Fibroblast of skin of scalp (primary cell): Measurements from ENCODE around the gene MSANTD3.
A peak's percentile ranks its signal among the peaks of the same experiment; 100 is the strongest.
"Not testable (repeated sequence)": the region's sequence is repeated elsewhere in the genome, so short reads cannot be mapped to it uniquely, and the experiment has no call there.

ENCODE experiments used
- DNase-seq: peaks from one replicate; pipeline ENCODE4 v3.0.0-alpha.2; 2013

The MSANTD3 gene

DNA sequence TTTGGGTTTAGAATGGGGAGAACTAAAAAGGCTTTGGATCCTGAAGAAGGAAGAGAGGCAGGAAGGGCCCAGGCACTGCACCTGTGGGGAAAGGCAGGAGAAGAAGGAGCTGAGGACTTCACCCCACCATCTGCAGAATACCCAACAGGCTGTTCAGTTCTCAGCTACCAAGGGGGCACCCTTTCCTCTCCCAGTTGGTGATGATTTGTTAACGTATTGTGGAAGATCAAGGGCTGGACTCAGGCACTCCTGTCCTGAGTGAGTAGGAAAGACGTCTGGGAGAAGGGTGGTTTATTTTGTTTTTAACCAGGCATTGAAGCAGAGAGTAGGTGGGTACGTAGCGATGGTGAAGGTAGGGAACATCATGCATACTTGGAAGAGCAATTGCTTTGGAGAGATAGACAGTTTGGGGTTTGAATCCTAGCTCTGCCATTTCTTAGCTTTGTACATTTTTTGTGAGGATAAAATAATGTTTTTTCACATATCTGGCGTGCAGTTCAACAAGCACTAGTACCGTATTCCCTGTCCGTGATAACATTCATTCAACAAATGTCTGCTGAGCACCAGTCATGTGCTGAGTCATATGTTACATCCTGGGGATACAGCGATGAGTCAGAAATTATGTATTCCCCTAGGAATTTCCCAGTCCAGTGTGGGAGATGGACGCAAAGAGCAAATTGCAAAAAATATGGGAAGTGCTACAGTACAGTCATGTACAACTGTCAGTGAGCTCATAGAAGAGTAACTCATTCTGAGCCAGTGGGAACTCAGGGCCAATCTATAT, 2.1 kb downstream of the MSANTD3 start:
- DNase-seq, result peak; percentile 99

DNA sequence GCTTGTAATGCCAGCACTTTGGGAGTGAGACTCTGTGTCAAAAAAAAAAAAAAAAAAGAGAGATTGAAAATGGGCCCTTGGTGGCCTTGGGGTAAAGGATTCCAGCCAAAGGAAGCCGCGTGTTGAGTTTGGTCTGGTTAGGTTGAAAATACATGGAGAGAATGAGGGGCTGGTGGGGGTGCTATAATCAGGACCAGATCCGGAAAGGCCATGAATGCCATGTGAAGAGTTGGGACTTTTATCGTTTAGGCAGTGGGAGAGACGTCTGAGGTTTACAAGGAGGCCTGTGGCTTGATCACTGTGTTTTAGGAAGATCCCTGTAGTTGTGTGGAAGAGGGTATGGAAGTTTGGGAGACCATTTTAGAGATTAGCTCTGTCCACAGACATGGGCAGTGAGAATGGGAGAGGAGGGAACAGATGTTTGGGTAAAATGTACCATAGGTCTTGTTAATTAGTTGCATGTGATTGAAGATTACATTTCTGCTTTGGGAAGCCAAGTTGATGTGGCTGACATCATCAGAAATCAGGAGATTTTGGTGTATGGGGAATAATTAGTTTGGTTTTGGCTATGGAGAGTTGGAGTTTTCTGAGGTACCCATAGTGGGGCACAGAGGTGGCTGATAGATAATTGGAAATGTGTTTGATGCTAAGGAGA, 3.5 kb downstream of the MSANTD3 start:
- DNase-seq, result peak; percentile 82

DNA sequence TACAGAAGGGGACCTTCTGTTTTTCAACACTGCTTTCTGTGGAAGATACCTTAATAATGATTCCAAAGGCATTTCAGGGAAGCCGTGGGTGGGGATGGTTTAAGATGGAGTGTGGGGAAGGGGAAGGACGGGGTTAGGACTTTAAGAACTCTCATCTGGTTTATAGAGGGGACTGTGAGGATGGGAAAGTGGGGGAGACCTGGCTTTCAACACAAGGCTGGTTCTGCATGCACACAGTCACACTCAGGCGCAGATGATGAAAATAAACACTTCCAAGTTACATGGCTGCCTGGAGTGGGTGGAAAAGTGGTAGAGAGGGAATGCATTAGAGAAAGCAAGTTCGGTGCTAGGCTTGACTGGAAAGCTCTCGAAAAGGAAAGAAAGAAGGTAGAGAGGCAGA, 4.9 kb downstream of the MSANTD3 start:
- DNase-seq, result no peak

DNA sequence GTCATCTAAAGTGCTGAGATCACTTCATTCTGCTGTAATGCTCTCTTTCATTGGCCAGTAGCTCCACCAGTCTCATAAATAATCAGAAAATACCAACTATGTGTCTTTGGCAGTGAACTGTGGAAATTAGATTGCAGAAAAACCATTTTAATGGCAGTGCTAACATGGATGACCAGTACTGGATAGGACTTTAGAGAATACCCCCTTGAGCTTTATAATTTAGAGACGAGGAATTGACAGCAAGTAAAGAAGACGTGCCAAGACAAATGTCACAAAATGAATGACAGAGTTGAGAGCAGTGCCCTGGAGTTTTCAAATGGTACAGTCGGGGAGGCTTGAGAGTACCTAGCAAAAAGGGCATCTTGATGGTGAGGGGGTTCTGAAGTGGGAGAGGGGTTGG, 5.8 kb downstream of the MSANTD3 start:
- DNase-seq, result no peak

DNA sequence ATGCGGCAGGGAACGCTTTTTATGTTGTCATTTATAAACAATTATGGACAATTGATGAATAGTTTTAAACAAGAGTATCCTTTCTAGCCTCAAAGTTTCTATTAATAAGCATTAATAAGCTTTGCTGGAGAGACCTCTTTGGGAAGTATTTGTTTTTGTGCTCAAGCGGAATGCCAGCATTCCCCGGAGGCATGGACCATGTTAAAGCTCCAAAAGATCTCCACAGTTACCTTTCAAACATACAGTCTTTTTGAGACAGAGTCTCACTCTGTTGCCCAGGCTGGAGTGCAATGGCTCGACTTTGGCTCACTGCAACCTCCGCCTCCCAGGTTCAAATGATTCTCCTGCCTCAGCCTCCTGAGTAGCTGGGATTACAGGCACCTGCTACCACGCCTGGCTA, 9.6 kb downstream of the MSANTD3 start:
- no peak for DNase-seq

DNA sequence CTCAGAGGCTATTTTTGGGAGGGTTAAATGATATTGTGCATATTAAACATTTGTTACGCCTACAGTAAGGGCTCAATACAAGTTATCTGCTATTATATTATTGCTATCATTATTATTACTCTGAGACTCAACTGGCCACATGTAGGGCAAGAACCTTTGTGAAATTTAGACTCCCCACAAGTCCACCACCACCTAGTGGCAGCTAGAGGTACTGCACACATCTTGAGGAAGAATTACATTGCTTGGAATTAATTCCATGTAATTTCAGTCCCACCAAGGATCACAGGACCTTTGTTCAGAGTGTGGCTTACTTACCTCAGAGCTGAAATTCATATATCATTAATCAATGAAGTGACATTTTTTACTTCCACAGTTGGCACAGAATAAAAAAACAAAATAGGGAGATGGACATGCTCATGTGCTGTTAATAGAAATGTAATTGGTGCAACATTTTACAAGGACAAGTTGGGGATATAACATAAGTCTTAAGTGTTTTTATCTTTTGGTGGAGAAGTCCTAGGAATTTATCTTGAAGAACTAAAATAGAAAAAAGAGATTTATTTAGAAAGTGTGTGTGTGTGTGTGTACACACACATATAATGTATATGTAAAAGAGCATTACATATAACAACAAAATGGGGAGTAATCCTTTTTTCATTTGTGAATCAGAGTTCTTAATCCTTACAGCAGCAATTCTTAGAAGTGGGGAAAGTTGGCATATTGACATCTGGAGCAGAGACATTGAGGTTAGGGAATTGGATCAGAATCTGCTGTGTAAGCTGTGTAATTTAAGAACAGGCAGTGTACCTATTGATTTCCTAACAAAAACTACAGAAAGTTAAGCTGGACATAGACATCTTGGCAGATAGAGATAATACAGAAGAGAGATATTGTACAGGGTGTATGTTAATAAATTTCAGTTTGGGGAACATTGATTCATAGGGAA, 11.2 kb downstream of the MSANTD3 start:
- peak; percentile 79 for DNase-seq

DNA sequence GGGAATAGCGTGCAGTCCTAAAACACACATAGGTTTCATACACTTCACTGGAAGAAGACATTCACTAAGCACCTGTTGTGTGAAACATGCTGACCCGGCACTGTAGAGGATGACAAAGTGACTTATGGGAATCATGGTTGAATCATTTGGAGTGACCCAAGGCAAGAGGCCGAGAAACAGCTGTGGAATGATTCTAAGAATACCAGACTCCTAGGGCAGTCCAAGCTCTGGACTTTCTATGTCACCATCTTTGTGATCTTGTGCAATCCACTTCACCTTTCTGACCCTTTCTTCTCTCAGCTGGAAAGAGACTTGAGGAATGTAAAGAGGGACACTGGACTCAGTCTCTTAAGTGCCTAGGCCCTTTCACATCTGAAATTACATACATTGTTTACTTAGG, 13.1 kb downstream of the MSANTD3 start:
- DNase-seq, result peak; percentile 31

DNA sequence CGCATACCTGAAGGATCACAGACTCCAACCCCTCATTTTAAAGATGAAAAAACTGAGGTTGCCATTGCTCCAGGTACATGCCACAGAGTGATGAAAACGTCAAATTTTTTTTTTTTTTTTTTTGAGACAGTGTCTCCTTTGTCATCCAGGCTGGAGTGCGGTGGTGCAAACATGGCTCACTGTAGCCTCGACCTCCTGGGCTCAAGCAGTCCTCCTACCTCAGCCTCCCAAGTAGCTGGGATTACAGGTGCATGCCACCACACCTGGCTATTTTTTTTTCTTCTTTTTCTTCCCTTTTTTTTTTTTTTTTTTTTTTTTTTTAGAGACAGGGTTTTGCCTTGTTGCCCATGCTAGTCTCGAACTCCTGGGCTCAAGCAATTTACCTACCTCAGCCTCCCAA, 13.5 kb downstream of the MSANTD3 start:
- not testable (repeated sequence) for DNase-seq

DNA sequence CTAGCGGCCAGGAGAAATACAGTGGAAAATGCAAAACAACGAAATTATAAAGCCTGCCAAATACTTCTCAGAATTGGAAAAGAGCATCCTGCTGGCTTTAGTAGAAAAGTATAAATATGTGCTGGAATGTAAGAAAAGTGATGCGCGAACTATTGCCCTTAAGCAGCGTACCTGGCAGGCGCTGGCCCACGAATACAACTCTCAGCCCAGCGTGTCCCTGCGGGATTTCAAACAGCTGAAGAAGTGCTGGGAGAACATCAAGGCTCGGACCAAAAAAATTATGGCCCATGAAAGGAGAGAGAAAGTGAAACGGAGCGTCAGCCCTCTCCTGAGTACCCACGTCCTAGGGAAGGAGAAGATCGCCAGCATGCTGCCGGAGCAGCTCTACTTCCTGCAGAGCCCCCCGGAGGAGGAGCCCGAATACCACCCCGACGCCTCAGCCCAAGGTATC, 15.0 kb downstream of the MSANTD3 start:
- no peak for DNase-seq

DNA sequence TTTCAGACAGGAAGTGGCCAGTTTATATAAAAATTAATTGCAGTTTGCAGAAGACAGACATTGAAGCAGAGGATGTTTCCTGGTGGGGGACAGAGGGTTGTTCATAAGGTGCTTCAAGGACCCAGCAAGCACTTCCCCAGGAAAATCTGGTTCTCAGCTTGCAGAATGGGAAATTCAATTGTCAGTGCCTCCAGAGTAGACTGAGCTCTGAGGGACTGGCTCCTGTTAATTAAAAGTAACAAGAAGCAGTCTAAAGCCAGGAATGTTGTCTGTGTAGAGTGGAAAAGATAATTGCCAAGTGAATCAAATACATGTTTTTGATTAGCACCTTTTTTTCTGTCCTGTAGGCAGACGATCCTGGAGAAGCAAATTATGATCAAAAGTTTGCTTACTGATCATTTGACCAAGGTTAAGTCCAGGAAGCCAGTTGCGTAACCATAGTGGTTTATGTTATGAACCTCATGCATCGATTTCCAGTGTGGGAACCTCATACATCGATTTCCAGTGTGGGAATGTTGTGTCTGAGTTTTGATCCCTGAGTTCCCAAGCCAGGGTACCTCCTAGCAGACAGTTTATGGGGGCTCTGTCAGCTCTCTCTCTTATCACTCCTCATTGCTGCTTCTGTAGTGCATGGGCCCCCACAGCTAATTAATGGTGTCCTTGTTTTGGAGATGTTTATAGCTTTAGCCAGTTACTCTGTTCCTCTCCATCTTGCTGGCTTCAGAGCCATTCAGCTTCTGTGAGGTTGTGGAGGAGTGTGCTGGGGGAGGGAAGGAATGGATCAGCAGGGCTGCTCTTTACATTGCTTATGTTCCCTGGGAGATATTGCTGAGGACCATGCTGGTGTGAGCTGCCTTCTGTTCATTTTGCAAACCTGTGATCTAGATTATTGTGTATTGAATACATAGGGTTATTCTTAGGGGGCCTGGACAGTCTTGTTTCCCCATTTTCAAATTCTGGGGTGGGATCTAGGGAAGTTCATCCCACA, 17.1 kb downstream of the MSANTD3 start:
- no peak for DNase-seq

DNA sequence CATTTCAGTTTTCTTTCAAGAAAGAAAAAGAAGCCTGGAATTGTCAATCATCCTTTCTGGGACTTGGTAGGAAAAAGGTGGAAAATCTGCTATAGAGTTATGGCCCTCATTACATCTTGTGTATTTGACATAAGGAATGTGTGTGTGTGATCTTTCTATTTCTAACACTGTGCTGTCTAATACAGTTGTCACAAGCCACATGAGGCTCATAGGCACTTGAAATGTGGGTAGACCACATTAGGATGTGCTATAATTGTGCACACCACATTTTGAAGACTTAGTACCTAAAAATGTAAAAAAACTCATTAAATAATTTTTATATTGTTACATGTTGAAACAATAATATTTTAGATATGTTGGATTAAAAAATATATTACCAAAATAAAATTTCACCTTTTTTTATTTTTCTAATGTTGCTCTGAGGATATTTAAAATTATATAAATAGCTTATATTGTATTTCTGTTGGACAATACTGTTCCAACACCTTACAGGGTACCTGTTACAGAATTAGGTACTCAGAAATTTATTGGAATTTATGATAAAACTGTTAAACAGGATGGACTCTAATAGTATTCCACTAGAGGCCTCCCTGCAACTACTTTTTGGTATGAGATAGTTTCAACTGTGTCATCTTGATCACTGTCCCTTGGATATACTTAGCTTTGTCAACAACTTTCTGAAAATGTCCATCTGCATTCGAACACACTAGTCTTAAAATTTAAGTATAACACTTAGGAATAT, 18.4 kb downstream of the MSANTD3 start:
- no peak for DNase-seq

DNA sequence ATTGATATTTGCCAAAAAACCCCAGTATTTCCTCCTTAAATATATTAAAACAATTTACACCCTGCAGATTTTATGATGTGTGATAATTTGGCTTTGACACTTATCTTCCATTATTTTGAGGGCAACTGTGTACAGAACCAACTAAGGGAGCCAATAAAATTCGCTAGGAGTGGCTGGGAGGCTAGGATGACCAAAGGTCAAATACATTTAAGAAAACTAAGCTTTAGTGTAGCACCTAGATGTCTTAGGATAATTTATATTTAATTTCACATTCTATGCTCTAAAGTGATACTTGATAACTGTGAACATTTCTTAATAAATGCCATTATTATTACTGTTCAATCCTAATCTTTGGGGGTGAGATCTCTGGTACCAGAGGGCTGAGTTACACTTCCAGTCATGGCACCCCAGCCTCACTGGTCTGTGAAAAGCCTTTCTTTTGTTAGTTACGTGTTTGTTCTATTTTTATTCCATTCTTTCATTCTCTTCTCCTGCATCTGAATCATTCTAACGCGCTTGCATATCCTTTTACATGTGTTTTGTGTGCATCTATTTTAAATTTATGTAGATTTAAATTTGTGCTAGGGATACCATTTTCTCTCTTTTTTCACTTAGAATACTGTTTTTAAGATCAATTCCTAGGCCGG, 19.1 kb downstream of the MSANTD3 start:
- no peak for DNase-seq

DNA sequence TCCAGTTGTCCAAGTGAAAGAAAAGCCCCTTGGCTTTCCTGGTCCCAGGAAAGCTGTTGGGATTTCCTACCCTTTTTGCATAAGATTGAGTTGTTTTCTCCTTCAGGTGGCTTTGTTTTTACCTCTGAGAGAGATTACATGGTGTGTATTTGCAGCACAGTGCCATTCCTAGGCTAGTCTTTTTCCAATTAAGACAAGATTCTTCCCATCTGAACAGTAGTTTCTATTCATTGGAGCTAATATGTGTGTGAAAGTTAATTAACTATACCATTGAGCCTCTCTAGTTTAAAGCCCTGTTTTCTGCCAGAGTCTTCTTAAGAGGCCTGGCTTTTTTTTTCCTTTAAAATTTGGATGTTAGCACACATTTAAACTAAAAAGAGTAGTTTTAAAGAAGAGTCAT, 20.1 kb downstream of the MSANTD3 start:
- no peak for DNase-seq

DNA sequence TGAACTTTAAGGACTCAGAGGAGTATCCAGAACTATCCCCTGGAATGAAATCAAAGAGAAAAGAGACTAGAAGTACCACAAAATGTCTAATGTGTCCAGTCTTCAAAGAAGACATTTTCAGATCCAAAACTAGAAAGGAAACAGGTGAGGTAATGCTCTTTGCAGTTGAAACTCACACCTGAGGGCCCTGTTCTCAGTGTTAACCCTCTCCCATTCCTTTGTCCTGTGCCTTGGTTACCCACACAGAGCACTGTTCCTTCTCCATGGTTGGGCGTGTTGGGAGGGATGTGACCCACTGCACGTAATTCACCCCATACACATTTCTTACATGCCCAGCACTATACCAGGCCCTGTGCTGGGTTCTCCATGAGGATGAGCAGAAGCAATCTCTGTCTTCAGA, 21.3 kb downstream of the MSANTD3 start:
- DNase-seq, result no peak

DNA sequence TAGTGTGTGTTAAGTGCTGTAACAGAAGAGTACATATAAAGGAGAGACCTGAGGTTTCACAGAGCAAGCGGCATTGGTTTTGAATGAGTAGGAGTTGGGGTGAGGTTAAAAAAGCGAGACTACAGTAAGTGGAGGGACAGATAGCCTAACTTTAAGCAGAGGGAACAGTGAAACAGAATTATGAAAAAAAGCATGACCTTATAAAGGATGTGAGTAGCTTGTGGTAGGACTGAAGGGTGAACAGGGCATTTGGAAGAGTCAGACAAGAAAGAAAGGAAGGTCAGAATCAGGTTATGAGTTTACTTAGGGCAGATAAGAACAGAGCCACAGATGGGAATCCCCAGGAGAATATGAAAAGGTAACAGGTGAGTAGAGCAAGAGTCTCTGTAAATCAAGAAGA, 22.5 kb downstream of the MSANTD3 start:
- DNase-seq, result no peak

DNA sequence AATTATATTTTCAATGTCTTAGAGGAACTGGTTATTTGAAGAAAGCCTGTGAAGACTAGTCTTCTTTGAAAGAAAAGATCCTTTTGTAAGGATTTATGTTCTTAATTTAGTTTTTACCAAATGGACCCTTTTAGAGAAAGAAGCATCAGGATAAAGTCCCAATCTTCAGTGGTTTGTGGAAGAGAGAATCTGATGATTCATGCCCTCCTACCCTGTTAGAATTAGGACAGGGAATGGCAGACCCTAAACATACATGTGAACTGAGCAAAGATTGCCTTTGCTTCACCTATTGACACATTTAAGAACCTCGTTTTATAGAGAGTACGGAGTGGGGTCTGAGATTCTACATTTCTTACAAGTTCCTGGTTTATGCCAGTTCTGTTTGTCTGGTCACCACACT, 26.0 kb downstream of the MSANTD3 start:
- no peak for DNase-seq

DNA sequence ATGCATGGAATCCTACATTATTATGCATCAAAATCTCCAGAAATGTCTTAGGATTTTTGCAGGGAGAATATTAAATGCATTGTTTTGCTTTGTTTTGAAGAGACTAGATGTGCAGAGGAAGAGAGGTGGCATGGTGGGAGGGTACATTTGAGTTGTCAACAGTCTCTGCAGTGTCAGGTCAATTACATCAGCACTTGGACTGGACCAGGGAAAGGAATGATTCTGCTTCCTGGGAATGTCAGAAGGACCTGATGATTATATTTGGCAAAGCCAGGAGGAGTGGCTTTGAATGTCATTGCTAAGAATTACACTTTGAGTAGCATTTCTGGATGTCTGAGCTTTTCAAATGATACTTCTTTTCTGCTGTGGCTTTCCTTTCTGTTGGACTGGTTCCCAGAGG, 28.5 kb downstream of the MSANTD3 start:
- peak; percentile 62 for DNase-seq

DNA sequence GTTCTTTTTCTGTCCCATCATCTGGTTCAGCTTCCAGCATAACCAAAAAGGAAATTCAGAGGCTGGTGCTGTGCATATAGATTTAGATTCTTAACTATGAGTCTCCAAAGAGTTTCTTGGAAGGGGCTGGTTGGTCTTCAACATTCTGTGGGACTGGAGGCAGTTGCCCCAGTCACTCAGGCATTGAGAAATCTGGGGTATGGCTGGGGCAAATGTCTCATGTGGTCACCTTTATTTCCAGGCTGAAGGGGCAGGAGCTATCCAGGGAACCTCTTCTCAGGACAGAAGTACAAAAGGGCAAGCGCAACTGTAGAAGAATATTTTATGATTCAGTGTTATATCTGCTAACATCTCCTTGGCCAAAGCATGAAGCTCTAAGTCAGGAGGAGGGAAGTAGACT, 30.6 kb downstream of the MSANTD3 start:
- no peak for DNase-seq

DNA sequence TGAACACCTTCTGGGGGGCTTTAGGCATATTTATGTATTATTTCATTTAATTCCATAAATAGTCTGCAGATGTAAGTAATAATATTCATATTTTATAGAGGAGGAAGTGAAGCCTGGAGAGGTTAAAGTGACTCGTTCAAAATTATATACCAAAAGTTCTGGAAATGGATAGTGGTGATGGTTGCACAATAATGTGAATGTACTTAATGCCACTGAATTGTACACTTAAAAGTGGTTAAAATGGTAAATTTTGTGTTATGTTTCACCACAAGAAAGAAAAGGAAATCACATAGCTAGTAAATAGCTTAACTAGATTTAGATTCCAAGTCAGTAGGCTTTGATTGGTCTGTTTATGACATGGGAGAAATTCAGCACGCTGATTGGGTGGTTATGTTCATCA, 33.0 kb downstream of the MSANTD3 start:
- DNase-seq, result no peak

DNA sequence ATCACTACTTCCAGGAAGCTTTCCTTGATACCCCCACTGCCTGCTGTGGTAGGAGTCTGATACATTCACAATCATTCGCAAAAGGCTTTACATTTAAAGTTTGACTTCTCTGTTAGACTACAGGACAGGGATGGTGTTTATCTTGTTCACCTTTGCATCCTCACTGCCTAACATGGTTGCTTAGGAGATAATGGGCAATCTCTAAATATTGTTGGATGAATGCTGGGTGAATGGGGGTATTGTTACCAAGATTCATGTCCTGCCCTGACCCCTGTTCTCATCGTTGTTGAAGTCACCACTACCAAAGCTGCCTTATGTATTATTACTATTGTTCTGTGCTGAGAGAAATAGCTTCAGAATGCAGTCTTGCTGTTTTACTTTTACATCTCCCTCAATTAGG, 38.3 kb downstream of the MSANTD3 start:
- no peak for DNase-seq

DNA sequence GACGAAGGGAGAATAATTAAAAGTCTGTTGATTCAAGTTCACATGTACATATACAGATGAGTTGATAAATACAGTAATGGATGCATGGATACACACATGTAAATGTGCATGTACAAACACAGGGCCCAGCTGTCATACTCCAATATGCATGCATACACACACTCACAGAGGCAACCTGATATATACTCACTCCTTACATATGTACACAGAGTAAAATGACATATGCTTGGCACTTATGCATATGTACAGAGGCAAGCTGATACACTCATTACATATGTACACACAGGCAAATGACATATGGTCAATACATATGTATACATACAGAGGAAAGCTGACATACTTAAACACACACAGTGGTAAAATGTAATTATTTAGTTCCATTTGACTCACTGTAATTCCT, 38.8 kb downstream of the MSANTD3 start:
- no peak for DNase-seq
